ENCODE data around the gene SPDYE17. TPM values are rescaled to one million over a fixed set of nuclear protein-coding genes. Genes with fewer than 3 reads are reported as not detected.

The SPDYE17 gene
- not detected in 2 replicates for total RNA-seq

DNA sequence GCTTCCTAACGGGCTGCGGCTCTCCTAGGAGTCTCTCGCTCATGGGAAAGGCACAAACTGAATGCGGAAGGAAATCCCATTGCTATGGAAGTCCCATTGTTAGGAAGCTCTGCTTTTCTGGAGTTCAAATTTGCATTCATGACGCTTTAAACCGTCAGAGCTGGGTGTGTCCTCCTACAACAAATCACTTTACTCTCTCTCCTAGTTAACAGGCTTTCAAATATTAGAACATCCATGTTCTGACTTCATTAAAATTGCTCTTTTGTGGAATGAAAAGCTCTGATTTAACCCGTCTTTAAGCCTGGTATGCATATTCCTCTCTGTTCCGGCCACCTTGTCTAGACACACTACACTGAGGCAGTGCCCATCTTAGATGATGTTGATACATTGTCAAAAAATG, at the start of gene SPDYE17:
SPDYE17 (minus strand) TSS at position 101 of the 400 bp plus-strand sequence. CDS start 1,791 bp downstream, outside the sequence.

GRCh38 chr7:77062557-77062956, 30.4 kb upstream of the SPDYE17 start, which contains the start of gene SPDYE18:
SPDYE18 (minus strand) TSS chr7:77062558; CDS start chr7:77060512, 2,046 bp downstream.

Other genes with a start within 250 kb of the SPDYE17 start
- not detected in 2 replicates for gene SPDYE18, start 30.2 kb upstream of the SPDYE17 start, total RNA-seq
- gene CCDC146, start 90.3 kb upstream of the SPDYE17 start, total RNA-seq: 0.24 and 0.26 TPM in 2 replicates
- gene FGL2, start 167.5 kb upstream of the SPDYE17 start, total RNA-seq: 0.26 and 1.9 TPM in 2 replicates